Measurements from ENCODE around the gene VPS13D.
"Not testable (repeated sequence)": the region's sequence is repeated elsewhere in the genome, so short reads cannot be mapped to it uniquely, and the experiment has no call there.

The VPS13D gene

DNA sequence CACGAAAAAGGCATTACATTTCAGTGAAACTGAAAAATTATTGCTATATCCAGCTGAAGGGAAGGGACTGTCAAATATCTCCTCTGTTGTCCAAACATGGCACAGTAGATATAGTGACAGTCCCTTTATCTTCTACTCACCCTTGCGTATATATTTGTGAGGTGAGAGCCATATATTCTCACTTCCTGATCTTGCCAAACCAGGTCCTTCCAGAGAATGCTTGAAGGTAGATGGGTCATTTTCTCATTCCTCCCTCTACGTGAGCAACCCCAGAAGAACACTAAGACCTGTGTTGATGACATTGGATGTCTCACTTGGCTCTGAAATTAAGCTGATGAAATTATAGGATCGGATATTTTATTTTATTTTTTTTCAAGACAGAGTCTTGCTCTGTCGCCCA is 237.0 kb downstream of the VPS13D start:
- no peak for DNase-seq (ENCODE audit: low read depth in 2 of 2)

DNA sequence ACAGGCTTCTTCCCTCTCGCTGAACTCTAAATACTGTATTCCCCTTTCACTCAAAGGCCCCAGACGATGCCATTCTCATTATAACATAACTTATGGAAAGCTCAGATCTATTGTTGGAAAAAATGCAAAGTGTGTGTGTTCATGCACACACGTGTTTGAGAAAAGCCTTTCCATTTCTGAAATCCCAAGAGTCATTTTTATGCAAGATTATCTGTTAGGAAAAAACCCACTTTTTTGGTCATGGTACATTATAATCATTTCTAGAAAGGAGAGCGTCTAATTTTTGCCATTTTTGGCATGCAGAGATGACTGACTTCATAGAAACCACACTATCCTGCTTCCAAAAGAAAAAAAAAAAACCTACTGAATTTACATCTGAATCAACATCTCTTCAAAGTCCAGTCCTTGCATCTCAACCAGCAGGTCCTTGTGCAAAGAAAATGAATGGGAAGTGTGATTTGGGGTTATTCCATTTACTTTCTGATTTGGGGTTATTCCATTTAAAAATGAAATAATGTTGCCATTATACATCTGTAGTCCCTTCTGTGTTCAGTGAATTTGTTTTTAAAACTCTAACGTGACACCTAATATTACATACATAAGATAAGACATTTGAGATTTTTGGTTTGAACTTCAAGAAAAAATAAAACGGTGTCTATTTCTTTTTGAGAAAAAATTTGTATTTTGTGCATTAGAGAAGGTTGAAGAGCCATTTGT is 237.9 kb downstream of the VPS13D start:
- DNase-seq (ENCODE audit: low read depth in 2 of 2) = no peak

DNA sequence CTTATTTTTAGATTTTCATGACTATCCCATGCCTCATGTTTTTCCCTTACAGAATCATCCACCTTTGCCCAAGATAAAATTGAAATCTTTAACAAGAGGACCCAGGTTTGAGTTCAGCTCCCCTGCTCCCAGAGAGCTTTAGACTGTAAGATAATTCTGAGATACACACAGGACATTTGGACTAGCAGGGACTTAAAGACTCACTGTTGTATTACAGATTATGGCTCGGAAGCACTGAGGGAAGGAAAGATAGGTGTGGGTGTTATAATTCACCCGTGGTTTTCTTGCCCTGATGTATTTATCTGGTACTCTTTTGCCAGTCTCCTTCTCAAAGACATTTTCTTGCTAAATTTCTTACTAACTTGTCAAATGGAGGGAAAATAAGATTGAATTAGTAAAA is 238.5 kb downstream of the VPS13D start:
- no peak for DNase-seq (ENCODE audit: low read depth in 2 of 2)

DNA sequence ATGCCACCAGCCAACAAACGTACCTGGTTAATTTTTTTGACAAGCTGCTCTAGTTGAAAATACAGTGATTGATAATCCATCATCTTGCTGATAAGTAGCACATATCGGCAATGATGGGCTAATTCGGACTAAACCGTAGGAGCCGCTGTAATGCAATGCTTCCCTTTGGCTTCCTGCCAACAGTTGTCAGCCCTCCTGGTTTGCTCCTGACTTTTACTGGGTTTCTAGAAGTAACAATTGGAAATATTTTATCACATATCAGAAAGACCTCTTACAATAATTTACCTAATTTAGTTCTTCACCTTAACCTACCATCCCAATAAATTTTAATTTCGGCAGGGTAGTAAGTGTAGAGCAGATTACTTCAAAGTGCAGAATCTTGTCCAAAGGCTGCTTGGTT is 239.7 kb downstream of the VPS13D start:
- no peak for DNase-seq (ENCODE audit: low read depth in 2 of 2)

DNA sequence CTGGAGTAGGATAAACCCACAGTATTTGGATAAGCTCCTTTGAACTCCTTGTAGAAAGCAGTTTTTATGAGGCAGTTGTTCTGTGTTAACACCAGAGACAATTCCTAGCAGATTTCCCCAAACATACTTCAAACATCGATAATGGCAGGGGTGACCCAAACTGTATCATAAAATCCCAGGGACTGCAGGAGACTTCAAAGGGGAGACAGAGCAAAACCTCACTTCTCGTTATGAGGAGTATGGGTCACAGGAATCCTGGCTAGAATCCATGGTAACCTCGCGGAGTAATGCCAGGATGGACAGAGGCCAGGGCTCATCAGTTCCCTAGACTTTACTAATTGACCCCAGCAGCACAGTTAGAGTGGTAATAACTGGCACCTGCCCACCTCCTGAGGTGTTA is 240.2 kb downstream of the VPS13D start:
- DNase-seq (ENCODE audit: low read depth in 2 of 2) = no peak

DNA sequence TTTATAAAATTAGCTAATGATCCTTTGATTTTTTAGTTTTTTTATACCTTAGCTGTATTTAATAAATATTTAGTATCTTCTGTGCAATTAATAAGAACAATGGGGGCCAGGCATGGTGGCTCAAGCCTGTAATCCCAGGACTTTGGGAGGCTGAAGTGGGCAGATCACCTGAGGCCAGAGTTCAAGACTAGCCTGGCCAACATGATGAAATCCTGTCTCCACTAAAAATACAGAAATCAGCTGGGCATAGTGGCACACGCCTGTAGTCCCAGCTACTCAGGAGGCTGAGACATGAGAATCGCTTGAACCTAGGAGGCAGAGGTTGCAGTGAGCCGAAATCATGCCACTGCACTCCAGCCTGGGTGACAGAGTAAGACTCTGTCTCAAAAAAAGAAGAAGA is 241.1 kb downstream of the VPS13D start:
- DNase-seq (ENCODE audit: low read depth in 2 of 2) = not testable (repeated sequence)

DNA sequence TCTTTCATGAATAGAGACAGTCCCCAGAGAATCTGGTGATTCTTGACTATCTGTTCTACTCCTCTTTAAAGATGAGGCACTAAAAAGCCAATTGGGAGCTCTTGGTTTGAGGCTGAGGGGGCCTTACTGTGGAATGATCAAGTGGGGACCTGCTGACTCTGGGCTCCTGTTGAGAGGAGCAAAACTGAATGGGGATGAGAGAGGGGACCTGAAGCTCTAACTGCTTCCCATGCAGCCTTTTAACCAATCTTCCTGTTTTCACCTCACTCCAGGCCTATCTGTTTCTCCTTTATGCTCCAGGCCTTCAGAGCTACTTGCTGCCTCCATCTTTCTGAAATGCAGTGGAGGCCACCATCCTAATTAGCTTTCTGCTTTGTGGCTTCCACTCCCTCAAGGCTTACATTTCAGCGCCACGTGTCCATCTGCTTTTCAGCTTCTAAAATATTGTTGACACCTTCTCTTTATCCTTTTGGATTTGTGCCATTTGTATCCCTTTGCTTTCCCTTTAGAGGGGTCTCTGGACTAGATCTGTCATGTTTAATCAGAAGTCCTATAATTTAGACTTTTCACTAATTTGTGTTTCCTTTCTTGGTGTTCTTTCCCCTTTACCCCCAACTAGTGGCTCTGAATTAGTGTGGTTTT is 242.4 kb downstream of the VPS13D start:
- DNase-seq (ENCODE audit: low read depth in 2 of 2) = no peak

DNA sequence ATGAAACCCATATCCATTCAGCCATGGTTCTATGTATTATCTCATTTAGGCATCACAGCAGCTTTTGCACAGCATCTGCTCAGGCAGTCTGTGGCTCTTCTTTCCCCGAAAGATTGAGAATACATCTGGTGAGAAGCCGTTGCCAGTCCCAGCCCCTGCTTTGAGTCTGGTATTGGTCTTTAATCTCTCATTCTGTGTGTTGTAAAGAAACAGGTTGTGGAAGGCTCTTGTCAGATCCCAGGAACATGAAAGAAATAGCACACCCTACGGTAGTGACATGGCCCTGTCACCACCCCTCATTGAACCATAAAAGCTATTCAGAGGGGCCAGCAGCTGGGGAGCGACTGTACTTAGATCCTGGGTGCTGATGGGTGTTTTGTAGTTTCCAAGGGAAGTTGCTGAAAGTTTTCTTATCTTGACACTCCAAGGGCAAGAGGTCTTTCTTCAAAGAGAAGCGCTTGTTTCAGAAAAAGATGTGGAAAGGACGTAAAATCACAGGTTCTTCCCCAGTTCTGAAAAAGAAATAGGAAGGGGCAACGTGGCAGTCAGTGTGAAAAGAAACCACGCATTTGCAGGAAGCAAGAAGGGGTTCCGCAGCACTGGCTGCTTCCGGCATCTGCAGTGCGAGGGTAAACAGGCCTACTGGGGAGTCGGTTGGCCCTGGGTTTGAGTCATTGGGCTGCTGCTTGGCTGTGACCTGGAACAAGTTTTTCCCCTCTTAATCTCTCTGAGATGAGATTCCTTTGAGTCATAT is 243.1 kb downstream of the VPS13D start:
- DNase-seq (ENCODE audit: low read depth in 2 of 2) = peak; percentile 38 to 53

DNA sequence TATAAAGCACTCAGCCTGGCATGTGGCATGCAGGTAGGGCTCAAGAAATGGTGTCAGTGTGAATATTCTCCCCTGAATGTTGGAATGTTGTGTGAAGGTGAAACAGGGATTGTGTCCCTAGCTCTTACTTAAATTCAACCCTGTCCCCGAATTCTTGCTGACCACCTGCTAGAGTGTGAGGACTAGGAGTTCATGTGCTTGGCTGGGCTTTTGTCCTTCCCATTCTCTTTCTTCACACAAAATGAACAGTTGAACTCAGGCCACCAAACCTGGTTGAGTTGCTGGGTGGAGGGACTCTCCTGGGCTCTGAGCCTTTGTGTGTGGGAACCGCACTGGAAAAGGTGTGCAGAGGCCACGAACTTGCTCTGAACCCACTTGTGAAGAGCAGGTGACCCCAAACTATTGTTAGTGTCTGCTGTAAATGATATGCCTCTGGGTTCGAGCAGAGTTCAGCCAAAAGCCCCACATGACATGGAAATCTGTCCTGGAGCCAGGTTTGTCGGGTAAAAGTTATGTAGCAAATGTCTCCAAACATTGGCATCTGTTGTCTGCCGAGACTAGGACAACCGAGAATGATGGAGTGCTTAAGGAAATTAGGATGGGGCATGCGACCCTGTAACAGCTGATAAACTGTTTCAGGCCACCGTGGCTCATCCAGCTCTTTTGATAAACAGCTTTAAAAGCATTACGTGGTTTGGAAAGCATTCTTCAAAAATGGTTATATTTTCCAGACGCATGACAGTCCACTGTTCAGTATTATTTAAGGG is 243.9 kb downstream of the VPS13D start:
- no peak for DNase-seq (ENCODE audit: low read depth in 2 of 2)

DNA sequence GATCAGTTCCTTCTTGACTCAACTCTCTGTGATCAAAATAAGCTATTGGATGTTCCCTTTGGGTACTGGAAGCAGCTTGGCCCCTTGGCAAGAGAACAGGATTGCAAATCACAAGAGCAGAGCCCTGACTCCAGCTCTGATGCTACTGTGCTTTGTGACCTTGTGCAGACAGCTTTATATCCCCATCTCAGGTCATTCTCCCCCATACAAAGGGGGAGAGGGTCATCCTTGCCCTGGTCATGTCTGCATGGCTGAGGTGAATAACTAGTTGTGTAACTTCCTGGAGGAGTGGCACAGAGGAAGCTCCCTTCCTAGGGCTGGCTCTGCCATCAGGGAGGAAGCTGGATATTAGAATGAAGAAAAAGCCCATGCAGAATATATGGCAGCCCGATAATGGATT is 245.3 kb downstream of the VPS13D start:
- no peak for DNase-seq (ENCODE audit: low read depth in 2 of 2)

DNA sequence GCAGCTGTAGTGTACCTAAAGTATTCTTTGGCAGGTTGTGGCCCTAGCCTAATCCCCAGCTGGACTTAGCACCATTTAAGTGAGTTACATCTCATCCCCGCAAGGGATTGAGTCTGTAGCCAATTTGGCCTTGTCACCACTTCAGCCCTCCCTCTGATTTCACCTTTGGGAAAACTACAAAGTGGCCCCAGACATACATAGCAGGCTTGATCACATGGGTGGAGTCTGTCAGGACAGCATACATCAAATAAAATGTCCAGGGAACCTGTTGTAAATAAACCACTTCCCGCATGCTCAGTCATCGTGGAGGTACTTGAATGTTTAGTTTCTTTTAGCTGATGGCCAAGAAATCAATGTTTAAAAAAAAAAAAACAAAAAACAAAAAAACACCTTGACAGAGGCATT is 245.7 kb downstream of the VPS13D start:
- no peak for DNase-seq (ENCODE audit: low read depth in 2 of 2)

DNA sequence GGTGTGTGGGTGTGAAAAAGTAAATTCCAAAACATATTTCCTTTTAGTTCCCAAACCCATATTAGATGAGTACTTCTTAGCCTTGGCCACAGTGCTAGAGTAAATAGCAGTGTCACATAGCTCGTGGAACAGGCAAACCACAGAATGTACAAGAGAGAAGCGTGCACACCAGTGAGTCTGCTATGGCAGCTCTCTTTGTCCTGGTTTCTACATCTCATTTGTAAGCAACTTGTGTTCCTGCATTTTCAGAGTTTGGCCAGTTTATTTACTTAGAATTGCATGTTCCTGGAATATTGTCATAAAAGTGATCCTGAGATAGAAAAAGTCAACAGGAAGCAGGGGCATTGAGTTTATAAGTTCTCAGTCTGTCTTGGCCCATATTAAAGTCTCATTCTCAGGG is 246.1 kb downstream of the VPS13D start:
- no peak for DNase-seq (ENCODE audit: low read depth in 2 of 2)

DNA sequence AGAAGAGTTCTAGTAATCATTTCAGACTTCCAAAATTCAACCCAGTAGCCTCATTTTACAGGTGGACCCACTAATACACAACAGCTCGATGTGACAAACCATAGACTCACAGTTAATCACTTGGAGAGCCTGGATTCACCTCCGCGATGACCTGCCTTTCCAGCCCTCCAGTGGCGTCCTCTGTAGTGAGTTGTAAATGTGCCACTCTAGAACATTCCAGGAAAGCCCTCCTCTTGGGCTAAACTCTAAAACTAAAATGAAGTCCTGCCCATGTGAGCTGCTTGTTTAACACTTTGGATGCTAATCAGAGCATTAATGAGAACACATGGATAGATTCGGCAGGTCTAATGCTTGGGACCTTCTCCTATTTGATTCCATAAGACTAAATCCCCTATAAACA is 247.5 kb downstream of the VPS13D start:
- DNase-seq (ENCODE audit: low read depth in 2 of 2) = no peak

DNA sequence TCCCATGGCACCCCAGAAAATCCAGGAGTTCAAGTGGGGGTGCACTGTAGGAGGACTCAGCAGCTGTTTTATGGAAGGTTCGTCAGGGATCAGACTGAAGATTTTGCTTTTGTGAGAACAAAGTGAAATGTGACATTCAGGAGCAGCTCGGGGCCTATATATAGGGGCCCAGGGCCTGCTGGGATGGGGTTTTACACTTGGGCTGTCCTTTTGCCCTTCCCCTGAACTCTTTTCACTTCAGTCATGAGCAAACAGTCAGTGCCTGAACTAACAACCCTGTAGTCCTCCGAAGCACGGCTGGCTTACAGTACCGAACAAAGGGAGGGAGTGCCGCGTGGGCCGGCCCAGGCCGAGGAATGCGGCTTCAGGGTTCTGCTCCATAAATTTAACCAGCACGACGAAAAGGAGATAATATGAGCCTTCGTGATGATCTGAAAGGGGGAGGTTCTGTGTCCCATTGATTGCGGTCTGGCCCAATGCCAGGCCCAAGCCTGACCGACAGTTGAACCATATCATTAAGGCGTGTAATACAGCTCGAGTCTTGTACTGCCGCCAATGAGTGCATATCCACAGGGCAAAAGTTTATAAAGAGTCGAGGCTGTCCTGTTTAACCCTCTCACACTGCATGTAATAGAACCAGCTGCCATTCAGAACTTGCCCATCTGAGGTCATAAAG is 248.2 kb downstream of the VPS13D start:
- DNase-seq (ENCODE audit: low read depth in 2 of 2) = no peak

DNA sequence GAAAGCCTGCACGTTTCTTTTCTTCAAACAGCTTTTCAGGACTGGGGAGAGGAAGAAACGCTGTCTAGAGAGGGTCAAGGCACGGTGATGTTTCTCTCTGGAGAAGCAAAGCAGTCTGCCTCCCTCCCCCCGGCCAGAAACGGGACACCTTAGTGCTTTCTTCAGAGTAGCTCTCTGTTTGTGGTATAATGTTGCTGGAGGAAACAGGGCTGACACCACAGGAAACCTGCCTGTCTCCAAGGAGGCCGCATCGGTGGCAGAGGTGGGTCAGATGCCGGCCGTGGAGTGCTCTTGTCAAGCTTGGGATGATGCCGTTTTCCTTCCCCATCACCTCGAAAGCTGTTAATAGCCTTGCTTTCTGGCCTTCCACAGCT is 248.8 kb downstream of the VPS13D start:
- peak in 1 of 2 donors; percentile 16 for DNase-seq (ENCODE audit: low read depth in 2 of 2)

DNA sequence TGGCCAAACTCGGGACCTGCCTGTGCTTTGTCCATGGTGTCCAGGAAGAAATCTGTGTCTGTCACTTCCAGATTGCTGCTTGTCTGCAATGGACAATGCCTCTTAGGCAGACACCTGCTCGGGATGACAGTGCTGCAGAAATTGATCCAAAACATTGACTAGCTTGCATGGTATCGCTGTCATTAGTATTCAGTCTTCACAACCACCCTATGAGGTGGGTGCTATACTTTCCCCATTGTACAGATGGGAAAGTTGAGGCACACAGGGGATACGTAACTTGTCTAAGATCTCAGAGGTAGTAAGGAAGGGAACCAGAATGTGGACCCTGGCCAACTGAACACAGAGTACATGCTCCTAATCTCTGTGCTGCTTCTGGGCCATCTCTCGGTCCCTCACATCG is 249.5 kb downstream of the VPS13D start:
- DNase-seq (ENCODE audit: low read depth in 2 of 2) = no peak

DNA sequence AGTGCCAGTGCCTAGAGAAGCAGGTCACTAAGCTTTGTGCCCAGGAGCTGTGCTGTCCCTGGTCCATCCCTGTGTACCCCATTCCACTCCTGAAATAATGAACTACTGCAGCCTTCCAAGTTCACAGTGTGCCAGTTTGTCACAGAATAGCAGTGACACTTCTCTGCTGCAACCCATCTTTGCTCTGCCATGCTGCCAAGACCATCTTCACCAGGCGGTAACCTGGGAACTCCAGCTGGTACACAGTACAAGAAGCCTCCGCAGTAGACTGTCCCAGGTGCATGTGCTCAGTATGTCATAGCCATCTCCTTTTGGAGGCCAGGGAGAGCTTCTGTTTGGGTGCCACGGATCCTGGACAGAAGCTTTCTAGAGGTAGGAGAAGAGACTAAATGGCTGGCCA is 250.2 kb downstream of the VPS13D start:
- DNase-seq (ENCODE audit: low read depth in 2 of 2) = no peak

DNA sequence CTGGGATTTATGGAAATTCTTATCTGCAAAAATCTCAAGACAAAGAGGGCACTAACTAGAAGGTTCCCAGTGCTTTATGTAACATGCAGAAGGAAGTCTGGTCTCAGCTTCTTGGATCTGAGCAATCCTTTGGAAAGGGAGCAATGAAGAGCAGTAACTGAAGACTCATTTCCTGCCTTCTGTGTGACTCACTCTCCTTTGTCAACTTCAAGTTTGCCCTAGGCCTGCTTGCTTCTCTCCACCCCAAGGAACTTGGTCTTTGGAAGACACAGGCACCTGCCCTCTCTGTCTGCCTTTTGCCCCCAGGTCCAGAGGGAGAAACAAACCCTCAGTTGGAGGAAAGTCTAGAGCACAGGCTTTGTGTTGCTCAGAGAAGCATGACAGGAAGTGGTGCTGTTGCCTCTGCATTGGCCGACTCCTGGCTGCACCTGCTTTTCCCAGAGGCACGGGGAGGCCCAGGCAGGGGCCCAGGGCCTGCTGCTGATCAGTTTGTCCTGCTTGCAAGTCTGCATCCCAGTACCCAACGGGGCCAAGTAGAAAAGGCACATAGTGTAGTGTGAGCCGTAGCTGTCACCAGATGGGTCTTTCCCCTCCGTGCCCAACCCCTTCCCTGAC is 251.0 kb downstream of the VPS13D start:
- no peak for DNase-seq (ENCODE audit: low read depth in 2 of 2)

DNA sequence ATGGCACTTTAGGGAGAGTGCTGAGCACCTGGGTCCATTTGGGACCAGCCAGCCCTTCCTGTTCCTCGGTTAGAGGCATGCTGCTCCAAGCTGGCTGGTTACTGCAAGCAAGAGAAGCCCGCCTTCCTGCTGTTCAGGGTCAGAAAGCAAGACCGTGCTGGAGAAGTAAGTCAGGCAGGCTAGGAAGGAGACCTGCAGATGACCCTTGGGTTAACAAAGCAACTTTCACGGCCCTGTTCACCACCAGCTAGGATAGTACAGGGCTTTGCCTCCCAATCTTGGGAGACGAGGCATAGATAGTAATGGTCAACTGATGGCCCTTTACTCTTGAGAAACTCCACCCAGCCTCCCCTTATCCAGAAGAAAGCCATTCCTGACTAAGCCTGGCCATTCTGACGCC is 252.1 kb downstream of the VPS13D start:
- DNase-seq (ENCODE audit: low read depth in 2 of 2) = no peak

DNA sequence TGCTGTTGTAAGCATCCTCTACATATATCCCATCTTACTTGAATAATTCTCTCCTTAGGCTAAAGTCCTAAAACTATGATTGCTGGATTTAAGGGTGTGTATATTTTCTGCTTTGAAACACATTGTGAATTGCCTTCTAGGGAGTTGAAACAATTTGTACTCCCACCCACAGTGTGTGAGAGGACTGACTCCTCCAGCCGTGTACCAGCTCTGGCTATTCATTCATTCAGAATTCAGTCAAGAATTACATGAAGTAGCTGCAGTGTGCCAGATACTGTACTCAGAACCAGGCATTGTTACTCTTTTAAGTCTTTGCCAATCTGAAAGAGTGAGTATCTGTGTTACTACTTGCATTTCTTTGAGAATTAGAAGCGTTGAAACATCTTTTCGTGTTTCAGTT is 253.2 kb downstream of the VPS13D start:
- no peak for DNase-seq (ENCODE audit: low read depth in 2 of 2)

Measured in stimulated activated CD8-positive, alpha-beta memory T cell treated with anti-CD3 and anti-CD28 coated beads, Interleukin-2, amount 100 ng/mL, for 1 hour (primary cell).